H9 (cell line): ENCODE data around the gene ULK4. TPM values are rescaled to one million over a fixed set of nuclear protein-coding genes. Genes with fewer than 3 reads are reported as not detected.

ENCODE experiments used
- DNase-seq: peaks from one replicate; pipeline ENCODE4 v3.0.0-alpha.2; 2017
- H2AFZ ChIP-seq: one replicate; pipeline ENCODE4 v1.6.1; 2013; ENCODE audit warnings: mild to moderate bottlenecking, low read length, control low read depth, moderate library complexity
- H2AK5ac ChIP-seq: 2 replicates; pipeline ENCODE4 v1.6.1; 2013; ENCODE audit warnings: low read length, control low read depth, mixed read lengths; ENCODE audit not compliant: insufficient read length
- H2BK120ac ChIP-seq: one replicate; pipeline ENCODE4 v1.6.1; 2013; ENCODE audit warnings: low read depth, mild to moderate bottlenecking, low read length, control low read depth, inconsistent platforms; ENCODE audit not compliant: poor library complexity, severe bottlenecking
- H2BK12ac ChIP-seq: 2 replicates; pipeline ENCODE4 v1.6.1; 2013; ENCODE audit warnings: low read length, control low read depth, mixed read lengths, low read depth; ENCODE audit not compliant: insufficient read length
- H2BK15ac ChIP-seq: 2 replicates; pipeline ENCODE4 v1.6.1; 2013; ENCODE audit warnings: low read depth, low read length, control low read depth
- H2BK20ac ChIP-seq: one replicate; pipeline ENCODE4 v1.6.1; 2013; ENCODE audit warnings: low read depth, mild to moderate bottlenecking, low read length, control low read depth, inconsistent platforms; ENCODE audit not compliant: poor library complexity, severe bottlenecking
- H2BK5ac ChIP-seq: 2 replicates; pipeline ENCODE4 v1.6.1; 2013; ENCODE audit warnings: low read length, control low read depth, mixed read lengths; ENCODE audit not compliant: insufficient read length
- H3K14ac ChIP-seq: 2 replicates; pipeline ENCODE4 v1.6.1; 2013; ENCODE audit warnings: low read length, control low read depth; ENCODE audit not compliant: insufficient read depth
- H3K18ac ChIP-seq: 2 replicates; pipeline ENCODE4 v1.6.1; 2013; ENCODE audit warnings: low read depth, mild to moderate bottlenecking, mixed read lengths, low read length, control low read depth; ENCODE audit not compliant: insufficient read length
- H3K23ac ChIP-seq: 2 replicates; pipeline ENCODE4 v1.6.1; 2013; ENCODE audit warnings: low read length, control low read depth, mixed read lengths, low read depth; ENCODE audit not compliant: insufficient read length
- H3K23me2 ChIP-seq: 2 replicates; pipeline ENCODE4 v1.6.1; 2013; ENCODE audit warnings: low read depth, mild to moderate bottlenecking, mixed read lengths, low read length, control low read depth; ENCODE audit not compliant: insufficient read length, poor library complexity, severe bottlenecking
- H3K27ac ChIP-seq: 2 replicates; pipeline ENCODE4 v1.5.1; 2013; ENCODE audit warnings: low read length, control low read depth, mixed read lengths, low read depth; ENCODE audit not compliant: insufficient read length
- H3K27me3 ChIP-seq: 2 replicates; pipeline ENCODE4 v1.6.1; 2013; ENCODE audit warnings: low read length, control low read depth, inconsistent platforms; ENCODE audit not compliant: insufficient read depth
- H3K4ac ChIP-seq: 2 replicates; pipeline ENCODE4 v1.6.1; 2013; ENCODE audit warnings: low read depth, mild to moderate bottlenecking, control low read depth, inconsistent platforms, low read length, moderate library complexity
- H3K4me1 ChIP-seq: 2 replicates; pipeline ENCODE4 v1.6.1; 2013; ENCODE audit warnings: low read length, control low read depth, inconsistent platforms; ENCODE audit not compliant: insufficient read depth
- H3K4me2 ChIP-seq: 2 replicates; pipeline ENCODE4 v1.6.1; 2013; ENCODE audit warnings: low read length, control low read depth, mixed read lengths; ENCODE audit not compliant: insufficient read length, insufficient read depth
- H3K56ac ChIP-seq: 2 replicates; pipeline ENCODE4 v1.6.1; 2013; ENCODE audit warnings: low read depth, mild to moderate bottlenecking, mixed read lengths, low read length, control low read depth; ENCODE audit not compliant: insufficient read length
- H3K79me1 ChIP-seq: 2 replicates; pipeline ENCODE4 v1.6.1; 2013; ENCODE audit warnings: low read depth, mild to moderate bottlenecking, moderate library complexity, low read length, control low read depth, inconsistent platforms; ENCODE audit not compliant: insufficient read depth, poor library complexity, severe bottlenecking
- H3K79me2 ChIP-seq: 2 replicates; pipeline ENCODE4 v1.6.1; 2013; ENCODE audit warnings: low read length, control low read depth, inconsistent platforms; ENCODE audit not compliant: insufficient read depth
- H3K9ac ChIP-seq: 2 replicates; pipeline ENCODE4 v1.6.1; 2013; ENCODE audit warnings: low read length, control low read depth, mixed read lengths; ENCODE audit not compliant: insufficient read length; ENCODE audit errors: extremely low read depth
- H3K9me3 ChIP-seq: one replicate; pipeline ENCODE4 v1.6.1; 2013; ENCODE audit warnings: low read depth, low read length, inconsistent platforms; ENCODE audit not compliant: control insufficient read depth
- H3T11ph ChIP-seq: one replicate; pipeline ENCODE4 v1.6.1; 2013; ENCODE audit warnings: mild to moderate bottlenecking, low read length, control low read depth, inconsistent platforms
- H4K20me1 ChIP-seq: one replicate; pipeline ENCODE4 v1.6.1; 2013; ENCODE audit not compliant: control insufficient read depth, insufficient read length, insufficient read depth
- H4K5ac ChIP-seq: 2 replicates; pipeline ENCODE4 v1.6.1; 2013; ENCODE audit warnings: low read depth, mild to moderate bottlenecking, mixed read lengths, low read length, control low read depth; ENCODE audit not compliant: insufficient read length
- H4K8ac ChIP-seq: replicated peaks from 2 replicates; pipeline ENCODE4 v1.6.1; 2013; ENCODE audit warnings: low read length, control low read depth, mixed read lengths, low read depth; ENCODE audit not compliant: insufficient read length
- H4K91ac ChIP-seq: 2 replicates; pipeline ENCODE4 v1.6.1; 2013; ENCODE audit warnings: low read depth, mild to moderate bottlenecking, moderate library complexity, mixed read lengths, low read length, control low read depth; ENCODE audit not compliant: insufficient read length
- H3K27ac Mint-ChIP-seq, 3 experiments: 2 replicates in 2 of 3; 3 replicates in 1 of 3; pipeline ENCODE4 v1.8.0; 2020 to 2021; ENCODE audit warnings: mixed read lengths in 3 of 3, mild to moderate bottlenecking in 1 of 3, moderate library complexity in 1 of 3
- H3K27me3 Mint-ChIP-seq: 2 replicates; pipeline ENCODE4 v1.8.0; 2021; ENCODE audit warnings: low read depth, mild to moderate bottlenecking, moderate library complexity, mixed read lengths
- H3K36me3 Mint-ChIP-seq, 3 experiments: 2 replicates in 2 of 3; 3 replicates in 1 of 3; pipeline ENCODE4 v1.8.0; 2020 to 2021; ENCODE audit warnings: low read depth in 3 of 3, mixed read lengths in 3 of 3; ENCODE audit not compliant: insufficient read depth in 1 of 3
- H3K4me1 Mint-ChIP-seq, 2 experiments: 2 replicates each; pipeline ENCODE4 v1.8.0; 2020; ENCODE audit warnings: mixed read lengths in 2 of 2
- H3K4me3 Mint-ChIP-seq, 2 experiments: 2 replicates in 1 of 2; 3 replicates in 1 of 2; pipeline ENCODE4 v1.8.0; 2020 to 2021; ENCODE audit warnings: mild to moderate bottlenecking in 2 of 2, mixed read lengths in 2 of 2, moderate library complexity in 1 of 2
- H3K9me3 Mint-ChIP-seq, 2 experiments: 2 replicates in 1 of 2; 3 replicates in 1 of 2; pipeline ENCODE4 v1.8.0; 2020; ENCODE audit warnings: mild to moderate bottlenecking in 2 of 2, mixed read lengths in 2 of 2, moderate library complexity in 1 of 2
- WGBS: extraction: QIAGEN DNeasy Blood & Tissue Kit; methylation state at CpG from one replicate; pipeline ENCODE4 v1.1.7; 2013; ENCODE audit warnings: missing lambda C conversion rate, low lambda C conversion rate, mixed read lengths; ENCODE audit not compliant: insufficient read length; ENCODE audit errors: extremely low coverage; 5-methylcytosine and 5-hydroxymethylcytosine counted together
- total RNA-seq: library from RNA; stranded (reverse); gene quantifications from 2 replicates; pipeline ENCODE4 v1.2.1, GENCODE V29; 2021
- TF ChIP-seq, protein P1 (sequence below): fragments of 200-600 bp; sonication (generic); conservative IDR thresholded peaks from 3 replicates; pipeline ENCODE4 v1.8.0; 2021; ENCODE audit warnings: antibody characterized with exemption, mild to moderate bottlenecking

Gene ULK4
- total RNA-seq, 1 experiment from 2014 or later: 12.9 TPM

DNA sequence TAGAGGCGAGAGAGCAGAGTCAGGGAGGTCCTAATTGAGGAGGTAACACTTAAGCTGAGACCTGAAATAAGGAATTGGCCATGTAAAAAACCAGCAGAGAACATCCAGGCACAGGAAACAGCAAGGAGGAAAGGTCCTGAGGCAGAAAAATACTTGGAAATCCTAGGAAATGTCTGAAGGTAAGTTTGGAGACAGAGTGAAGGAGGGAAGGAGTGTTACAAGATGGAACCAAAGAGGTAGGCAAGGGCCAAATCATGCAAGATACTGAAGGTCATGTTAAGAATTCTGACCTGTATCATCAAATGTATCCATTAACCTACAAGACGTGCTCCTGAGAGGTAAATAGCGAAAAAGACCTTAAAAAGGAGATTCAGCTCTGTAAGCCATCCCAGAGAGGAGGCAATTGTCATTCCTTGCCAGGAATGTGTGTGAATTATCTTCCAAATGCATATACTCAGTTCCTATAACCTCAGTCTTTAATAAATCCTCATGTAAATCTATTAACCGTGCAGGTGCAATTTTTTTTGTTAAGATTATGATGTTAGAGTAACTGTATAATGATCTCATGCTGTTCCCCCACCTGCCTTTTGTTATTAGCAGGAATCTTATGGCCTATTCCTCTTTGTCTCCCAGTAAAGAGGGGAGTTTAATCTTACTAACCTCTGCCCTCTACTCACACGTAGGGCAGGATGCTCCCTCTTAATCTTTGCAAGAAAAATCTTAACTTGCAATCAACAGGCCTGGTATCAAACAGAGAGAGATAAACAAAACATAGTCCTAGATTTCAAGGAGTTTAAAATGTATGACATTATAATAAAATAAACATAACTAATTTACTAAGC lies 166.9 kb downstream of the ULK4 start:
- Histone ChIP-seq H3K14ac (no peak overlapping the region), H3K79me1 (no peaks in the 10 kb centered on the region), H2BK15ac (no peak overlapping the region), H3K9ac (no peak overlapping the region), H3K4ac (no peak overlapping the region), H3K27me3 (no peaks in the 10 kb centered on the region), H2AK5ac (no peak overlapping the region), H3K18ac (no peak overlapping the region), H3K79me2 (no peaks in the 10 kb centered on the region), H4K91ac (no peak overlapping the region), H2BK5ac (no peak overlapping the region), H3K23ac (no peak overlapping the region), H3T11ph (no peak overlapping the region), H3K4me2 (peak overlapping the region; percentile 39), H3K27ac (peak overlapping the region; percentile 86), H3K23me2 (no peaks in the 10 kb centered on the region), H4K5ac (no peak overlapping the region), H2BK20ac (no peak overlapping the region), H3K9me3 (no peaks in the 10 kb centered on the region), H2BK120ac (no peak overlapping the region), H4K20me1 (no peaks in the 10 kb centered on the region), H3K56ac (no peak overlapping the region), H2BK12ac (no peak overlapping the region), H4K8ac (no peak overlapping the region), H3K4me1 (peaks cover 18% of the 10 kb centered on the region), H2AFZ (no peak overlapping the region)
- Mint-ChIP-seq H3K27me3 (no peaks in the 10 kb centered on the region; the same call in 1 of the 2 replicates), H3K27ac (peak overlapping the region; percentile 31 to 97 (median 88); a peak in 6 of 7 replicates), H3K4me3 (no peak overlapping the region; a peak in 1 of 5 replicates), H3K4me1 (peaks cover 52 to 62% of the 10 kb centered on the region in 2 experiments), H3K36me3 (no peaks in the 10 kb centered on the region; a peak in 1 of 7 replicates), H3K9me3 (no peaks in the 10 kb centered on the region; a peak in 1 of 5 replicates)
- no peak for DNase-seq
- WGBS: no CpG with 5 or more reads among the region's 5 CpGs
- TF ChIP-seq, protein P1, sequence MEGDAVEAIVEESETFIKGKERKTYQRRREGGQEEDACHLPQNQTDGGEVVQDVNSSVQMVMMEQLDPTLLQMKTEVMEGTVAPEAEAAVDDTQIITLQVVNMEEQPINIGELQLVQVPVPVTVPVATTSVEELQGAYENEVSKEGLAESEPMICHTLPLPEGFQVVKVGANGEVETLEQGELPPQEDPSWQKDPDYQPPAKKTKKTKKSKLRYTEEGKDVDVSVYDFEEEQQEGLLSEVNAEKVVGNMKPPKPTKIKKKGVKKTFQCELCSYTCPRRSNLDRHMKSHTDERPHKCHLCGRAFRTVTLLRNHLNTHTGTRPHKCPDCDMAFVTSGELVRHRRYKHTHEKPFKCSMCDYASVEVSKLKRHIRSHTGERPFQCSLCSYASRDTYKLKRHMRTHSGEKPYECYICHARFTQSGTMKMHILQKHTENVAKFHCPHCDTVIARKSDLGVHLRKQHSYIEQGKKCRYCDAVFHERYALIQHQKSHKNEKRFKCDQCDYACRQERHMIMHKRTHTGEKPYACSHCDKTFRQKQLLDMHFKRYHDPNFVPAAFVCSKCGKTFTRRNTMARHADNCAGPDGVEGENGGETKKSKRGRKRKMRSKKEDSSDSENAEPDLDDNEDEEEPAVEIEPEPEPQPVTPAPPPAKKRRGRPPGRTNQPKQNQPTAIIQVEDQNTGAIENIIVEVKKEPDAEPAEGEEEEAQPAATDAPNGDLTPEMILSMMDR: no peak
